ENCODE measurements around the gene MAPKAPK5.

- TF ChIP-seq CTCF (IDR thresholded peaks at IDR 0.05; ENCODE audit: low read depth, low read length, poor library complexity, severe bottlenecking) (no peak), EZH2phosphoT487 (IDR thresholded peaks at IDR 0.05; ENCODE audit: borderline replicate concordance, low read length) (no peak)
Measured at GRCh38 chr12:111942557-111942956, 100.5 kb downstream of the MAPKAPK5 start.
